Stimulated activated CD8-positive, alpha-beta memory T cell treated with anti-CD3 and anti-CD28 coated beads, Interleukin-12 subunit alpha, Interleukin-12 subunit beta, amount 100 ng/mL, for 24 hours (primary cell): ENCODE data around the gene ZNF423.

Experiments
- DNase-seq: peaks from one replicate; pipeline ENCODE4 v3.0.0-alpha.2; 2020; ENCODE audit errors: extremely low read depth

ZNF423 gene

DNA sequence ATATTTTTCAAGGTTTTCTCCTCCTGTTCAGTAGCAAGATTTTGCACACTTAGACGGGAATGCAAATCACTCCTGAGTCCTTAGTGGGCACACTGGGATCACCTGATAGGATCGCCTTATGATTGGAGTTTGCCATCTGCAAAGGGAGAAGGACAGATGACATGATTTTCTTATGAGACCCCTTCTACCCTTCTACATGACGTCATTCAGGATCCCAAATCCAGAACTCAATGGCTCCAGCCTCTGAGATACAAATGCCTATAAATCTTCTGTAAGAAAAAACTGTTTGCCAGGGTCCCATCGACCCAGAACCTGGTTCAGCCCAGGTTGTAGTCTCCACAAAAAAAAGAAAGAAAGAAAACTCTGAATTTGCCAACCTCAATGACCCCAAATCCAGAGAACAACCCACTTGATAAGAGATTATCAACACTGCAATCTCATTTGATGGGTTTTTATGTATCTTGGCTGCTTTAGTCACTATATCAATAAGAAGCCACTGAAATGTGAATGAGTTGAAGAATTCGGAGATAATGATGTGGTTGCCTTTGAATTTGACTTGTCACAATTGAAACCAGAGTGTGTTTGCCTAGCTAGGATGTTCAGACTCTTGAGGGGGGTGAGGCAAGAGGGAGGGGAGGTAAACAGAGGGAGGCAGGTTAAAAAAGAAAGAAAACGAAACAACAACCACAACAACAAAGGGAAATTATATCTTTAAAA is 6.7 kb downstream of the ZNF423 start:
- DNase-seq: no peak

DNA sequence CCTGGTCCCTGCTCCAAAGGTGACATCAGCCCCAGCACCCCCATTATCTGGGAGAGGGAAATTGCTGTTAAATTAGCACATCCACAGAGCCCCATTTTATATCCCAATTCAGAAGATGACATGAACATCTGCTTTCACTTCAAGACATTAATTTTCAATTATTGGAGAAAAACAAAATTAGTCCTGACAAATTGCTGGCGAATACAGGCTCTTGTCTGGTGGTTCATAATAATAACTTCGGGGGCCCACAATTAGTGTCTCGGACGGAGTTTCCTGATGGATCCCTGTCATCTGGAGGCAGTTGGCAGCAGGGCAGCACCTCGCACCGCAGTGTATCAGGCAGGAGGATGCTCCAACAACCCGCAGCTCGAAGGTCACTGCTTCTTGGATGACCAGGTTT is 7.4 kb downstream of the ZNF423 start:
- no peak for DNase-seq

DNA sequence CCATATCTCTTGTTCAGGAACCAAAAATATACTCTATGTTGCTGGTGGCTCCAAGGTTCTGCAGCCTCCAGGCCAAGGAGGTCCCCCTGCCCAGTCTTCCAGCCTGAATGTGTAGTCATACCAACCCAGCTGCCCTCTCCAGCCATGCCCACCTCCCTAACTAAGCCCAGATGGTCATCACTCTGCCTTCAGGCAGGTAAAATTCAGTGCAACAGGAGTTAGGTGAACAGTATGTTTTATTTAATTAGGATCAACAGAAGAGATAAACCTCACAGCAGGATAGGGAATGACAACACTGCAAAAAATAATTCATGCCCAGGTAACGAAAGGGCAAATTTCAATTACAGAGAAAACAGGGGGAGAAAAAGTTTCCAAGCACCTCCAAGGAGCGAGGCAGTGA is 9.1 kb downstream of the ZNF423 start:
- DNase-seq: no peak

DNA sequence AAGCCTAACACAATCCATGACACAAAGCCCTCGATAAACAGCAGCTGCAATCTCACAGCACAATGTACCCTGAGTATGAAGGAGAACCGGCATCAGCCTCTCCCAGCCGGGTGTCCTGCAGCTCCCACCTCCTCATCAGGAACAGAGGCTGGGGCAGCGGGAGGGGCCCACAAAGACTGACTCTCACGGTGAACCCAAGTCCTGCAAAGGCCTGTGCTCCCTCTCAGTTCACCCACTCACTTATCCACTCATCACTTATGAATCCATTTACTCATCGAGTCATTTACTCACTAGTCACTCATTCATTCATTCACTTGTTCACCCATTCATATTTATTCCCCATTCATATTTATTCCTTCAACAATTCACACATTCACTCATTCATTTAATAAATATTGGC is 11.6 kb downstream of the ZNF423 start:
- no peak for DNase-seq

DNA sequence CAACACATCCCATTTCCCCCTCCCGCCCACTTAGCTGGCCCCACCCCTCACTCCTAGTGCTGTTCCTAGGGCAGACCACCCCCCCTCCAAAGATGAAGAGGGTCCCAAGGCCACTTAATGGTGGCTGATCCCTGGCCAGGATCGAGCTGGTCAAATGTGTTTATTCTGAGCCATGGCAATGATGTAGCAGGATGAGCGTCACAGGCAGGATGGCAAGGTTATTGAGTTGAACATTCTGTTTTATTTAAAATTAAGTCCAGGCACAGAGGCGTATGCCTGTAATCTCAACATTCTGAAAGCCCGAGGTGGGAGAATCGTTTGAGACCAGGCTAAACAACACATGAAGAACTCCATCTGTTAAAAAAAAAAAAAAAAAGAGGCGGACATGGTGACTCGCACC is 12.2 kb downstream of the ZNF423 start:
- no peak for DNase-seq

DNA sequence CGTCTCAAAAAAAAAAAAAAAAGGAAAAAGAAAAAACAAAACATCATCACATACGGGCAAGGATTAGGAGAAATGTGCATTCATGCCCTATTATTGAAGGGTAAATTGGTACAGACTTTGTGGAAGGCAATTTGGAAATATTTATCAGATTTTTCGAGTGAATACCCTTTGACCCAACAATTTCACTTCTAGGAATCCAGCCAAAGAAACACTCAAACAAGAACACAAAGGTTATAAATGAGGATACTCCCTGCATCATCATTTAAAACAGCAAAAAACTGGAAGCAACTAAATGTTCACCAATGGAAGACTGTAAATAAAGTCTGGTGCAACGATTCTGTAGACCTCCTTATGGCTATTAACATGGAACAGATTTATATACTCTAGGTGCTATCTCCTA is 12.9 kb downstream of the ZNF423 start:
- no peak for DNase-seq

DNA sequence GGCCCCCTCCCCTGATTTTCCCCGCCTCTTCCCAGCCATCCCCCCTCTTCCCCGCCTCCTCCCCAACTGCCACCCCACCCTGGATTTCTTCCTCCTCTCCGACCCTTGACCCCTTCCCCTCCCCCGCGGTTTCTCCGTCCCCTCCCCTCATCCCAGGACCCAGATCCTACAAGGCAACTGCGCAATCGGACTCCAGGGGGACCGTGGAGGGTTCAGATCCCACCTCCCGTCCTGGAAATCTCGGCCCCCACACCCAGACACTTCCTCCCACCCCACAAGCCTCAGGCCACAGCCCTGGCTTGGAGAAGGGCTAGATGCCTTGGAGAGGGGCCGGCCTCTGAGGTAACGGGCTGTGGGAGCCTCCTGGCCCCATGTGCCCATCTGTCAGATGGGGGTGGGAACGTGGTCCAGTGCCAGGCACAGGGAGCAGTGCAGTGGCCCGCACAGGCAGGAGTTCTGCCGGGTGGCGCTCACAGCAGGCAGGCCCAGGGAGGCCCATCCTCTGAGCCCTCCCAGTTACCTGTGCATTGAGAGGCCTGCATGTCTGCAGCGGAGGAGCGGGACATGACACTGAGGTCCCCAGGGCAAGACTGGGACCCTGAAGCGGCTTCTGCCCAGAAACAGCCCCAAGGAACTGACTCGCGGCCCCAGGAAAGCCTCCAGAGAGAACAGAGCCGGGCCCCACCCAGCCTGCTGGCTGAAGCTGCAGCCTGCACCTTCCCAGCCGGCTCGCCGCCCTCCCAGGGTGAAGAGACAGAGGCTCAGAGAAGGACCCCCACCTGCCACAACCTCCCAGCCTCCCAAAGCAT is 16.7 kb downstream of the ZNF423 start:
- no peak for DNase-seq

DNA sequence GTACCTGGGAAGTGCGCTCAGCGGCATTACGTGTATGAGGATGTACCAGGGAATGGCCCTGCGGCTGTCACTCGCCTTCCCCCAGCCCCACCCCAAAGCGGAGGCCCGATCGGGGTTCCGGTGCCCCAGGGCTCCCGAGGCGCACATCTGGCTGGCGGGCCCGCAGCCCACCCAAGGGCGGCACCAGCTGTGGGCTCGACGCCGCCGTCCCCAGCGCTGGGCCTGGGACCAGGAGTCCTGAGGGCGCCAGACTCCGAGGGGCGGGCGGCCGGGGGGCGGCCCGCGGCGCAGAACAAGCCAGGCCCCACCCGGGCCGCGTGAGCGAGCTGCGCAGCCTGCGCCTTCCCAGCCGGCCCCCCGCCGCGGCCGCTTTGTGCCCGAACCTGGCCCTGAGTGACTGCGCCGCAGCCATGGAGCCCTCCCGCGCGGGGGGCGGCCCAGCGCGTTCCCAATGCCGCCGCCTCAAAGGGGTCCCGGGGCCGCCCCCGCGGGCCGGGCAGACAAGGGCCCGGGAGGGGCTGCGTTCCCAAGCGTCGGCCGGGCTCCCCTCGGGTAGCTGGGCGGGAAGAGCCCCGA is 17.4 kb downstream of the ZNF423 start:
- DNase-seq: no peak

DNA sequence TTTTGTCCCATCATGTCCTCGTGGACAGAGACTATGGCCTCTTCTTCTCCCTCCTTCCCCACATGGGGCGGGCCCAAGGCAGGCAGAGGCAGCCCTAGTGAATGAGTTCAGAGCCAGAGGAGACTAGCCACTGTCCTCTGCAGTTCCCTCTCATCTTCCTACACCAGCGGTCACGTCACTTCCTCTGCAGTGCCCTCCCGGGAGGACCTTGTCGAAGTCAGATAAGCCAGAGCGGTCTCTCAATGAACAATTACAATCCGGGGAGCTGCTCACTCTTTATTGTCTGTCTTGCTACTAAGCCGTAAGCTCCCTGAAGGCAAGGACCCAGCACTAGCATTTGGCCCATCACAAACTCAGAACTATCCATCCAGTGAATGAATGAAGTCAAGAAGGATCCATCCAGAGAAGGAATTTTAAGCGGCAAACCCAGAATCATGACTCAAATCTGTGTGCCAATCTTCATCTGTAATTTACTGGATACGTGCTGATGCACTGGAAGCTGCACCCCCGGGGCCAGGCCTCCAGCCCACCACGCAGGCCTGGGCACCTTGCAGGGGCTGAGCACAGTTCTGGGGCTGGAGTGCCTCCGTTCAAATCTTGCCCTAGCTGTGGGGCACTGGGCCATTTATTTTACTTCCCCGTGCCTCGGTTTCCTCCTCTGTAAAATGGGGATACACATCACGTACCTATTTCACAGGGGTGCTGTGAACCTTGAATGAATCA is 18.1 kb downstream of the ZNF423 start:
- DNase-seq: no peak

DNA sequence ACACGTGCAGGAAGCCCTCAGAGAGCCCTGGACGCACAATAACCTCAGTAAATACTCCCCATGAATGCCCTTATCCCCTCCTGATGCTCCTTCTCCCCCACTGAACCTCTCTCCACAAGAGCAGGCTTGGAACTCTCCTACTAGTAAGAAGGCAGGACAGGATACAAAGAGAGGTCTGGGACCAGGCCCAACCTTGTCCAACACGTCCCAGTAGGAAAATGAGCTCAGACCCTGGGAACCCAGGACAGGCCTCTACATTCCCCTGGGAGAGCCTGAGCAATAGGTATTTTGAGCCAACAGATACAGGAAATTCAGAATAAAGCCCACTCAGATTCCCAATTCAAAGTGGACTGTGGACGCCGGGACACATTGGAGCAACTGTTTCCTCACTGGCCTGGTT is 19.2 kb downstream of the ZNF423 start:
- no peak for DNase-seq

DNA sequence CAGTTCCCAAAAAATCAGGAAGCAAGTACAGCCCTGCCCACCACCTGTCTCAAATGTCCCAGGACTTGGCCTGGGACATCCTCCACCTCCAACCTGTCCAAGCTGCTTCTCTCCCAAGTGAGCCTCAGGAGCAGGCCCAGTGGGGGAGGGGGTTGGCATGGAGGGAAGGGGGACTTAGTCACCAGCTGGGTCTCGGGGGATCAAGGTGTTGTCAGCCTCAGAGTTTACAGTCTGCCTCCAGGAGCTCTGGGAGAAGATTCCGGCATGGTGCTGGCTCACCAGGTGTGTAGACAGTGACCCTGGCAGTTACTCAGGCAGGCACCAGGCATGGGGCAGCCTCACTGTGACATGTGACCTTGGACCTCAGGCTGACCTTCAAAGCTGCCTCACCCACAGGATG is 19.7 kb downstream of the ZNF423 start:
- DNase-seq: no peak

DNA sequence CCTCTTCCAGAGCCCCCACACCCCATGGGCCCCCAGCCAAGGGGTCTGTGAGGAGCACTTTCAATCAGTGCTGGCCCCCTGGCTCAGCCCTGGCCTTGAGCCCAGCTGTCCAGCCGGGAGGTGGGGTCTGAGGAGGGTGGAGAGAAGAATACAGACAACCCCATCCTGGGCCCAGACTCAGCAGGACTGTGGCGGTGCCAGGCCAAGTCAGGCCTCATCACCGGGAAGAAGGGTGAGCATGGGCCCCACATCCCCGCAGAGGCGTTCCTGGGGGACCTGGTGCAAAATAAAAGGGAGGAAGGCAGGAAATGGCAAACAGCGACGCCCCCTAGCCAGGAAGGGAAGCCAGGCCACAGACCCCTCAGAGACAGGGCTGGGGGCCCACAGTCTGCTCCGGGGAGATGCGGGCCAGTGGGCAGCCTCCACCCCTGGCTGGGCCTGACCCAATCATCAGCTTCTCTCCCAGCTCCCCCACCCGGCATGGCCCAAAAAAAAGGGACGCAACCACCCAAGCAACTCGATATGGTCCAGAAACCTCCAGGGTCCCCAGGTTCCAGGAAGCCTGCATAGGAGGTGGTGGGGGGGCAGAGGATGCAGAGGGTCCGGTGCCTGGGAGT is 20.6 kb downstream of the ZNF423 start:
- no peak for DNase-seq

DNA sequence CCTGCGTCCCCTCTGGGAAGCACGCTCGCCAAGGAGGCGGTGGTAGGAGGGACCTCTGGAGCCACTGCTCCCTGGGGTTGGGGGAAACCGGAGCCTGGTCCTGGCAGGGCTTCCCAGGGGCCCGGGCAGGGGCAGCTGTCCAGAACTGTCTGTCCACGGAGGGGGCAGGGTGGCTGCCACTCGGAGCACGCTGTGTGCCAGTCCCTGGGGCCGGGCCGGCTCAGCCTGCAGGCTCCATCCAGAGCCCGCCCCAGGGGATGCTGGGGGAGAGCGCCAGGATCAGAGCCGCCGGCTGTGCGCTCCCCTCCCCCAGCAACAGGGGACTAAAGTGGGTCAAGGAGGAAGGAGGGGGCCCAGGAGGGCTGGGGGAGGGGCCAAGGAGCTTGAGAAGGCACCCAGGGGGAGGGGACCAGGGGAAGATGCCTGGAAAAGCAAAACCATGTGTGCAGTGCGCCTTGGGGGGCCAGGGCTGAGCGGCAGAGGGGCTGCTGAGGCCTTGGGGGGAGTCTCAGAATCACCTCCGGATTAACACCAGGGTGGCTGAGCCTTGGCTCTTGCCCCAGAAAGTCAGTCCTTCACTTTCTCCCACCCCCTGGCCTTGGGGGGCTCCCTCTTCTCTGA is 21.3 kb downstream of the ZNF423 start:
- DNase-seq: no peak

DNA sequence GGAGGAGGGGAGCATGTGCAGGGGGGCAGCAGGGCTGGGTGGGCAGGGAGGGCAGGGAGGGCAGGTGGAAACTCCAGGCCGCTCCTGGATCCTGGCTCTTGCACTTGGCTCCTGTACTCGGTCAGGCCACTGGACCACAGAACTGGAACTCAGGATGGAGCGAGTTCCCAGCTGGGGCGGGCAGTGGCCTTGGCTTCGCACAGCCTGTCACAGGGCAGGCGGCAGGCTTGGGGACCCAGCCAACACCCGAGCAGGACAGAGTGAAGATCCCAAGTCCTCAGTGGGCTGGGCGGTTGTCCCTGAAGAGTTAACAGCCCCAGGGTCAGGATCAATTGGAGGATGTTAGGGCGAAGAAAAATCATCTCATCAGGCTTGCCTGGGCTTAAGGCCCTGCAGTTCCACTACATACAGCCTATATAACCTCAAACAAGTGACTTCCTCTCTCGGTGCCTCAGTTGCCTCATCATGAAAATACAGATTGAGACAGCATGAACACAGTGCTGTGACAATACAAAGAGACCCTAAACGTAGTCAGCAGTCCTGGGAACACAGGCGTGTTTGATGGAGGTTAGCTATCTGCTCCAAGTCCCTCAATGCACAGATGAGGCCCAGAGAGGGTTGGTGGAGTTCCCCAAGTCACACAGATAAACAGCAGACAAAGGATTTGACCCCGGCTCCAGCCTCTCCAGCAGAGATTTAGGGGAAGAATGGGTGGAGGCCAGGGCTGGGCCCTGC is 21.9 kb downstream of the ZNF423 start:
- no peak for DNase-seq

DNA sequence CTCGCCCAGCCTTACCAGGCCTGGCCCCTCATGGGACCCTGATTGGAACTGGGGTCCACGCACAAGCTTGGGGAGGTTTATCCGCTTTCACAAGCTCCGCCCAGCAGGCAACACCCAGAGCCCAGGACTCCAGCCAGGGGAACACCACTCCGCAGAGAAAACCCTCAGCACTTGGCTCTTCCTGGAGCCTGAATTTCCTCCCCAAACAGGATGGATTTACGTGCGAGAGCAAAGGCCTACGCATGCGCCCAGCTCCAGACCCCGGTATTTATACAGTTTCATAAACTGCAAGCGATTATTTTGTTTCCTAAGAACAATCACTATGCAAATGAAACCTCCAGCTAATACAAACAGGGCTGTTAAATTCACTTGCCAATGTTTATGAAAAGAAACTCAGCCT is 22.8 kb downstream of the ZNF423 start:
- DNase-seq: no peak

DNA sequence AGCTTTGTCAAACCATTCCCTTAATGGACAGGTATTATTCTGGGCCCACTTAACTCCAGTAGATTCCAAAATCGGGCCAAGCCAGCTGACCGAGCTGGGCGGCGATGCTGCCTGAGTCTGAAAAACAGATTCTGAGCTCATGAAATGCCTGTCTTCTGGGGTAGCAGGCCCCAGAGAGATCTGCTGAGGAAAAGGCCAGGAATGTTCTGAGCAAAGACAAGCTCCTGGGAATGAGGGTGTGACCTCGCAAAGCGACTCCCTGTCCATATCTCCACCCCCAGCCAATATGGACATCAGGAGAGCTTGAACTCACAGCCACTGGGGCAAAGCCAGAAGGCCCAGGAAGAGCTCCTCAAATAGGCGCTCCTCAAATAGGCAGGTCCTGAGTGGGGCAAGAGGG is 23.7 kb downstream of the ZNF423 start:
- DNase-seq: no peak

DNA sequence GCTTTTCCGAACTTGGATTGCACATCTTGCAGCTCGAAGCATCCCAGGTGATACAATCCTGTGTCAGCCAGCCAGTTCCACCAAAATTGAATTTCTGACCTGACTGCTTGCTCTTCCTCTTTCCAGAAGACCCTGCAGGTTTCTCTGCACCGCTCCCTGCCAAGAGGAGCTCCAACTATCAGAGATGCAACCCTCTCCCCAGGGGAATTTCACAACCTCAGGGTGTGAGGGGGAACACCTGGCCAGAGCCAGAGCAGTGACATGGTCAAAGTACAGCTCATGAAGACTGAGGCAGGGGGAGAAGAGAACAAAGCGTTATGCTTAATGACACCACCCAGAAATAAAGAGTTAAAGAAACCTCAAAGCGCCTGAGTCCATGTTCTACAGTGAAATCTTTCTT is 25.0 kb downstream of the ZNF423 start:
- DNase-seq: no peak

DNA sequence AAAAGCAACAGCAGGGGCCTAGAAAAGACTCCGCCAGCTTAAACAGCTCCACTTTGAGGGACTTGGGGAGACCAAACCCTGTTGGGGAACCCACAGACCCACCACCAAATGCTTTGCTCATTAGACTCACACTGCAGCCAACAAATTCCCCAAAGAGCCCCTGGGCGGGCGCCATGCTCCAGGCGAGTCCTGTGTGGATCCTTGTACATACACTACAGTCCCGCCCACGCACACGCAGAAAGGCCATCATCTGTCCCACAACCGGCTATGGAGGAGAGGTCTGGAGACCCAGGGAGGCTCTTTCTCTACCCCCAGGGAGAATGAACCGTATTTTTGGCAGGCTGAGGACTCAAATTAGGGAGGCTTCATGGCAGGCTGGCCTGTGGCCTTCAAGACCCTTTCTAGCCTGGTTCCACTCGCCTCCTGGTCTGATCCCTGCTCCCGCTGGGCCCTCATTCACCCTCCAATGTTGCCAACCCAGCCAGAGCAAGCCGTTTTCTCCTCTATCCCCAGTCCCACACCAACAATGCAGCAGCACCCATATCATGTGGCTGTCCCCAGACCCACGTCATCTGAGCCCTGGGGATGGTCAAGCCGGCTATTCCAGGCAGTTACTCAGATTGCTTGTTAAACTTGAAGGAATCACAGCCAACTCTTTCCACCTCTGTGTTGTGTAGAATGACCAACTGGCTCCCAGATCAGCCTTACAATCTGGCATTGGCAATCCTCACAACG is 27.2 kb downstream of the ZNF423 start:
- no peak for DNase-seq

DNA sequence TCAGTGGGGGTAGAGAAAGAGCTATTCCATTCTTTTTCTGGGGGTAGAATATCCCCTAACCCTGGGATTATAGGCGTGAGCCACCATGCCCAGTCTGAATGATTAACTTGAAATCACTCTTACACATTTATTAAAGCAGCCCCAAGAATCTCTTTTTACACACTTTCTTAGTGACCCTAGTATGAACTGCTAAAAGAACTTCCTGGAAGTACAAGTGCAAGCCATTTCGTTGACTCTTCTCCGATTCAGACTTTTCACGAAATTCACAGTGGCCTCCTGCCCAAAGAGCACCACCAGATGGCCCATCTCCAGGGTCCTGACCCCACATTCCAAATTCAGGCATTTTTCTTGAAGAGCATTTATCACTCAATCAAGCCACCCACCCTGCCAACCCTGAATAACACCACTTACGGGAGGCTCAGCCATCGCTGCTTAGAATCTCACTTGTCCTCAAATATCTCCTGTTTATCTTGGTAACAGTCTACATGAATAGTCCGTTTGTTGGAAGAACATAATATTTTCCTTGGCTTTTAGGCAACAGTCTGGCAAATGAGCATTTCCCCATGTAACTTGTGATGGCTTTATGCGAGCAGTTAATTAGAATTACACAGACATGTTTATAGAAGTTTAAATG is 28.0 kb downstream of the ZNF423 start:
- DNase-seq: no peak

DNA sequence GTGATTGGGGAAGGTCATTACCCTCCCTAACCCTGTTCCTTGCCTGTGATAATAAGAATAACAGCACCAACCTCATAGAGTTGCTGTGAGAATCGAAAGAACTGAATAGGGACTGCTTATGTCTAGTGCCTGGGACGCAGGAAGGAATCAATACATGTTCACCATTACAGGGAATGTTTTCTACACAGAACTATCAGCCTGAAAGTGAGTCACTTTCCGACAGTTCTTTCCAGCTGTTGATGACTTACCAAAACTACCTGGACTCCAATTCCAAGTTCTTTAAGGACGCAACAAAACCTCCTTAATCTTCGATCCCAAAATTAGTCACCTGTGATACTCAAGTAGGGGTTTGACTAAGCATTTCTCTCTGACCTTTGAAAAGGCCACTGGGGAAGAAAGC is 29.4 kb downstream of the ZNF423 start:
- DNase-seq: no peak
